ENCODE results near the gene ETV6.

GRCh38 chr12:11685316-11685715 is 35.8 kb downstream of the ETV6 start:
- TF ChIP-seq POLR2A (IDR thresholded peaks at IDR 0.05; ENCODE audit: low read depth, low read length) = no peak
- no peak for TF ChIP-seq POLR2AphosphoS5 (IDR thresholded peaks at IDR 0.05; ENCODE audit: low read depth, low read length)
- TF ChIP-seq TAF1 (IDR thresholded peaks at IDR 0.05; ENCODE audit: borderline replicate concordance, low read depth, low read length) = no peak

All from GM12892 (cell line).